Frontal cortex (tissue), 4 donors: ENCODE data around the gene SYCN. TPM values are rescaled to one million over a fixed set of nuclear protein-coding genes. Genes with fewer than 3 reads are reported as not detected.
"Not testable (repeated sequence)": the region's sequence is repeated elsewhere in the genome, so short reads cannot be mapped to it uniquely, and the experiment has no call there.

Experiments
- DNase-seq, 2 donors: peaks; one replicate each; pipeline ENCODE4 v3.0.0; 2012; ENCODE audit warnings: low spot score in 2 of 2
- FAIRE-seq: peaks from 2 replicates; lab custom pipeline; 2012; peaks lifted over from hg19 to GRCh38; lab: Jason Lieb, UNC
- total RNA-seq: library from RNA; depleted of rRNA; stranded (reverse); fragments of >200 nt; gene quantifications from one replicate; pipeline ENCODE4 v1.2.3, GENCODE V29; 2014
- donor health status: control.
- donor health status: control.
- donor health status: control.

The SYCN gene
- total RNA-seq, 1 donor from 2014 or later = not detected

- DNase-seq (no peak), FAIRE-seq (no peak)
These were observed 26.2 kb upstream of the SYCN start for GRCh38 chr19:39230096-39230764.

DNA sequence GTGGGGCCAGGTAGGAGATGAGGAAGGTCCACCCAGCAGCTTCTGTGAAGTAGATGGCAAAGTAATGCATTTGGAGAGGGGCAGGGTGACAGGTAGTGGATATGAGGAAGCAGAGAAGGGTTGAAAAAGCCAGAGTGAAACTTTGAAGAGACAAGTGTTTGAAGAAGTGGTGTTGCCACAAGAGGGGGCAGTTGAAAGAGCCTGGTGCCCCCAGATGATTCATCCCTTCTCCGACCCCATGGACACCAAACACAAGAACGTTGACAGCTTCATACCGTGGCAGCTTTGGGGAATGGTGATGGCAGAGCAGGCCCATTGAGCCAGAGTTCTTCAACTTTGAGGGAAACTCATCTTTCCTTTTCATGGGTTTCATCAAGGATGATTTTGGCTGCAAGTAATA is 20.8 kb upstream of the SYCN start:
- no peak for DNase-seq

DNA sequence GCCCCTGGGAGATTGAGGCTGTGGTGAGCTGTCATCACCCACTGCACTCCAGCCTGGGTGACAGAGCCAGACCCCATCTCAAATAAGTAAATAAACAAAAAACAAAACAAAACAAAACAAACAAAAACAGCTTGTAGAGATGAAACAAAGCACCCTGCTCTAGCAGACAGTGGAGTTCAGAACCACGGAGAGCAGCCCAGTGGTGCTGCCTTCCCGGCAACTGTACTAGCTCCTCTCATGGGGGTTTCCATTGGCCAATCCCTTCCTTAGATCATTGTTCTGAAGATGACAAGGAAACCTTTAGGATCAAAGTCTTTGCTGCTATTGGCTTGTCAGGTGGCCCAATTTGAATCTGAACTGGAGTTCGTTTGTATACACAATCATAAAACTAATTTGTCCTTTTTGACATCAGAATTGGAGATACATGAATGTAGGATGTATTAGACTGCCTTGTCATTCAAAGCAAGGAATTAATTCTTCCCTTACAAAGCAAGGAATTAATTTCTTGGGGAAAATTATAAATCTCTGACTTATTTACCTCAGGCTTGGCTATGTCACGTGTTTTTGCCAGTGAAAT is 19.7 kb upstream of the SYCN start:
- DNase-seq (no peak), FAIRE-seq (no peak)

More for the DNA sequence above, 20.8 kb upstream of the SYCN start:
- FAIRE-seq = no peak

DNA sequence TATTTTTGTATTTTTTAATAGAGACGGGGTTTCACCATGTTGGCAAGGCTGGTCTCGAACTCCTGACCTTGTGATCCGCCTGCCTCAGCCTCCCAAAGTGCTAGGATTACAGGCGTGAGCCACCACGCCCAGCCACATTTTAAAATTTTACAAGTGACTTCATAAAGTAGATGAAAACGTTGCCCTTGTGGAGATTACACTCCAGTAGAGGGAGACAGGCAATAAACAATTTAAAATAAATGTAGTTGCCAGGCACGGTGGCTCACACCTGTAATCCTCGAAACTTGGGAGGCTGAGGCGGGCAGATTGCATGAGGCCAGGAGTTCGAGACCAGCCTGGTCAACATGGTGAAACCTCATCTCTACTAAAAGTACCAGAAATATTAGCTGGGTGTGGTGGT is 15.0 kb upstream of the SYCN start:
- FAIRE-seq, DNase-seq: not testable (repeated sequence)

DNA sequence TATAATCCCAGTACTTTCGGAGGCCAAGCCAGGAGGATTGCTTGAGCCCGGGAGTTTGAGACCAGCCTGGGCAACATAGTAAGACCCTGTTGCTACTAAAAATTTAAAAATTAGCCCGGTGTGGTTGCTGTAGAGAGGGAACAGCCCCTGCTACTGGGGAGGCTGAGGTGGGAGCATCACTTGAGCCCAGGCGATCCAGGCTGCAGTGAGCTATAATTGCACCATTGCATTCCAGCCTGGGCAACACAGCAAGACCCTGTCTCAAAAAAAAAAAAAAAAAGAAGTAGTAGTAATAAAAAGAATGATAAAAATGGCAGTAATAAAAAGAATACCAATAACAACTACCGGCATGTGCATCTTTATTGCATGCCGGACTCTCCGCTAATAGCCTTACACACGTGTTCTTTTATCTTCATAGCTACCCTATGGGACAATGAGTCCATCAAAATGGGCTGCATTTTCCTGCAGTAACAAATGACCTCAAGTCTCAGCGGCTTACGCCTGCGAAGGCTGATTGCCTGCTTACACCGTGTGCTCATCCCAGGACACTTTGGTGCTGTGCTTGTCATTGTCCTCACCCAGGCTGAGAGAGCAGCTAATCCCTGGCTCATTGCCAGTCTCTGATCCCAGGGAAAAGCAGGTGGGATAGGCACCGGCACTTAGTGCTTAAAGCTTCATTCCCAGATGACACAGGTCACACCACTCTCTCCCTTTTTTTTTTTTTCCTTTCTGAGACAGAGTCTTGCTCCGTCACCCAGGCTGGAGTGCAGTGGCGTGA is 14.4 kb upstream of the SYCN start:
- FAIRE-seq = no peak
- no peak for DNase-seq

GRCh38 chr19:39217094-39217493 is 13.0 kb upstream of the SYCN start:
- FAIRE-seq = no peak
- DNase-seq = no peak

GRCh38 chr19:39215323-39215722 is 11.3 kb upstream of the SYCN start:
- not testable (repeated sequence) for FAIRE-seq, DNase-seq

- DNase-seq = no peak
- FAIRE-seq = no peak
These were observed 8.3 kb upstream of the SYCN start for GRCh38 chr19:39212375-39212742.

GRCh38 chr19:39211731-39212374 is 7.8 kb upstream of the SYCN start:
- FAIRE-seq (no peak), DNase-seq (no peak)

DNA sequence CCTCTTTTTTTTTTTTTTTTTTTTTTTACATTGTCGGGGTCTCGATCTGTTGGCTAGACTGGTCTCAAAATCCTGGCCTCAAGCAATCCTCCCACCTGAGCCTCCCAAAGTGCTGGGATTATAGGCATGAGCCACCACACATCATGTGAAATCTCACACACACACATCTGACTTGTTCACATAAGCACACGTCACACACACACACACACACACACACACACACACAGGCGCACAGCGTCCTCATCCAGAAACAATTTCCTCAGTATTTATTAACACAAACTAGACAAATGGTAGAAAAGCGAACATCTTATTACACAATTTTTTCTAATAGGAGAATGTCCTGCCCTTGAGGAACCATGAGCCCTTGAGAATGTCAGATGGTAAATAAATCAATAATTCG is 5.1 kb upstream of the SYCN start:
- FAIRE-seq (no peak), DNase-seq (no peak)

- FAIRE-seq (no peak), DNase-seq (no peak)
These were observed 4.2 kb upstream of the SYCN start for GRCh38 chr19:39208175-39208795.

DNA sequence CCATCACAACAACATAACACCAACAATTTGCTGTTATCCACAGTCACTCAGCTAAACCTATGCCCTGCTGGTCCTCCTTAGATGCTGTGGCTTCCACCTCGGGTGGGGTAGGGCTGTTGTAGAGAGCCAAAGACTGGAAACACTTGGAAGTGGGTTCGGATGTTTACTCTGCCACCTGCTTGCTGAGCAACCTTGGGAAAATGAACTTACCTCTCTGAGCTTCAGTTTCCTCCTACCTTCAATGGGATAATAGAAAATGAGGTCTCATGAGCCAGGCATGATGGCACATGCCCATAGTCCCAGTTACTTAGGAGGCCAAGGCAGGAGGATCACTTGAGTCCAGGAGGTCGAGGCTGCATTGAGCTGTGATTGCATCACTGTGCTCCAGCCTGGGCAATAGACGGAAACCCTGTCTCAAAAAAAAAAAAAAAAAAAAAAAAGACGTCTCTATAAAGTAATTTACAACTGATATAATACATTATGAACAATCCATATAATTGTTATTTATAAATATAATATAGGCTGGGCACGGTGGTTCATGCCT is 3.3 kb upstream of the SYCN start:
- DNase-seq (no peak), FAIRE-seq (no peak)

DNA sequence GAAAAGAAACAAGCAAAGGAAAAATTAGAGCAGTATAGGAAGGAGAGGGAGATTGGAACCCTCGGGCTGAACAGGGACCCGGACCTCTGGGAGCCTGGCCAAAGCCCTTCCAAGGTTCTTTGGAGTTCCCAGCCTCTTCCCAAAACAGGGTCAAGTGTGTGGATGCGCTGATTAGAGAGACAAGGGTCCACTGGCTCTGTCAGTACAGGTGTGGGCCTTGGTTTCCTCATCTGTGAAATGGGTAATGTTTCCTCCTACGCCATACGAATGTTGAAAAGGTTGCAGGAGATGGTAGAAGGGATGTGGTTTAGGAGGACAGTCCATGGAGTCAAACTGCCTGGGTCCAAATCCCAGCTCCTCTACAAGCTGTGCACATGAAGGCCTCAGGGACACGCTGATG is 2.1 kb upstream of the SYCN start:
- DNase-seq (no peak), FAIRE-seq (no peak)

DNA sequence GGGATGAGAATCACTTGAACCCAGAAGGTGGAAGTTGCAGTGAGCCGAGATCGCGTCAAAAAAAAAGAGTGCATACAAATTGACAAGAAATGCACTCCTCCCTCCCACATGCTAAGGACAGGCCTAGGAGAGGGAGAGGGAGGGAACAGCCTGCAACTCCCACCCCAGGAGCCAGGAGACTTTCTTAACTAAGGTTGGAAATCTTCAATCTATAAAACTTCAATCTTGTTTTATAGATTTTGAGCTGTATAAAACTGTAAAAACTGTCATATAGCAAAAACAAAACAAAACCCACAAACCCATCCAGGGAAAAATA is 1.3 kb upstream of the SYCN start:
- DNase-seq (no peak), FAIRE-seq (no peak)

GRCh38 chr19:39202998-39203355 is 1.1 kb downstream of the SYCN start:
- FAIRE-seq = no peak
- no peak for DNase-seq

GRCh38 chr19:39200803-39201115 is 3.3 kb downstream of the SYCN start:
- DNase-seq = no peak
- no peak for FAIRE-seq

DNA sequence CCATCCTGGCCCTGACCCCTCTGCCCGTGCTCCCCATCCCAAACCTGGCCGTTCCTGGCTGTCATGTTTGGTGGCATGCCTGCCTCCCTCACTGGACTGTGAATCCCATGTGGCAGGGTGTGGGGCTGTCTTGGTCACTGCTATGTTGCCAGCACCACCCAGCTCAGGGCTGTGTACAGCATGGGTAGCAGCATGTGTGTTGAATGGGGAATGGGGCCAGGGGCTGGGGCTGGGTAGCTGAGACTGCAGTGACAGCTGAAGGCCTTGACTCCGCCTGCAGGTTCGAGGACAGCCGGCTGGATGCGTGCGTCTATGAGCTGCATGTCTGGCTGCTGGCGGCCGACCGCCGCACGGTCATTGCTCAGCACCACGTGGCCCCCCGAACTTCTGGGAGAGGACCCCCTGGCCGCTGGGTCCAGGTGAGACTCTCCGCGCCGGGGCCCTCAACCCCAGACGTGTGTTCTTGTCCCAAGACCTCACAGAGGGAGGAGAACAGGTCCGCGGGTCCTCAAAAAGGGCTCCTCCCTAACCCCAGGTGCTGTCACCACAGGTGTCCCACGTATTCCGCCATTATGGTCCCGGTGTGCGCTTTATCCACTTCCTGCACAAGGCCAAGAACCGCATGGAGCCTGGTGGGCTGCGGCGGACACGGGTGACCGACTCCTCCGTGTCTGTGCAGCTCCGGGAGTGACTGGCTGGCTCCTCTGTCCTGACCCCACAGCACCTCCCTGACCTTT is 3.8 kb downstream of the SYCN start:
- DNase-seq = no peak
- FAIRE-seq = no peak

GRCh38 chr19:39199025-39199424 is 5.0 kb downstream of the SYCN start:
- DNase-seq (peak; percentile 62 to 78), FAIRE-seq (no peak)

DNA sequence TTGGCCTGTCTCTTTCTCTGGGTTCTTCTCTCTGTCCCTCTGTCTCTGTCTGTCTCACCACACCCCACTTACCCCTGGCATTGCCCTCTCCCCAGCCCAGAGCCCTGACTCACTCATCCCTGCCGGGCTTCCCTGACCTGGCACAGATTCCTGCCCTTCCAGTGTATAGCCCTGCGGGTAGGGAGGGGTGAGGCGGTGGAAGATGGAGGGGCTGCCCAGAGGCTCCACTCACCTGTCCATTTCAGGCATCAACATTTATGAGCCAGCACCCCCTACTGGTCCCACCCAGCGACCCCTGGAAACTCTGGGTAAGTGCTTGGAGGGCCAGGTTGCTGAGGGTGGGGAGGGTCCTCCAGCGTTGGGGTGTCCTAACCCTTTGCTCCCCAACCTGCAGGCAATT is 6.3 kb downstream of the SYCN start:
- FAIRE-seq = no peak
- no peak for DNase-seq
